GM21447 (cell line): Measurements from ENCODE around the gene CYB561D2.
"Not testable (repeated sequence)": the region's sequence is repeated elsewhere in the genome, so short reads cannot be mapped to it uniquely, and the experiment has no call there.

Source experiments
- ATAC-seq: cut with Tn5 transposase; IDR thresholded peaks from one replicate; pipeline ENCODE4 v1.9.1; 2021; ENCODE audit not compliant: unreplicated experiment

Gene CYB561D2

GRCh38 chr3:50350527-50351322 lies at the start of gene CYB561D2, which contains the start of gene NPRL2:
Gene CYB561D2, plus strand, starts transcription at chr3:50350862. Its CDS starts 572 bp downstream, at chr3:50351434.
Gene NPRL2, minus strand, starts transcription at chr3:50350775. Its CDS starts 123 bp downstream, at chr3:50350652.
- peak; percentile 80 for ATAC-seq

GRCh38 chr3:50302095-50303012 lies 48.3 kb upstream of the CYB561D2 start:
- ATAC-seq: no peak

- no peak for ATAC-seq
These were observed 47.4 kb upstream of the CYB561D2 start, which contains the start of gene HYAL1 for GRCh38 chr3:50303013-50303815. Gene HYAL1, minus strand, starts transcription at chr3:50303574. Its CDS starts 618 bp downstream, at chr3:50302956.

- no peak for ATAC-seq
These were observed 46.1 kb upstream of the CYB561D2 start for GRCh38 chr3:50304601-50305000.

- not testable (repeated sequence) for ATAC-seq
These were observed 38.6 kb upstream of the CYB561D2 start for GRCh38 chr3:50312041-50312440.

- no peak for ATAC-seq
These were observed 36.3 kb upstream of the CYB561D2 start for GRCh38 chr3:50314342-50314741.

- no peak for ATAC-seq
These were observed 35.8 kb upstream of the CYB561D2 start for GRCh38 chr3:50314816-50315215.

GRCh38 chr3:50316657-50317242 lies 33.9 kb upstream of the CYB561D2 start:
- no peak for ATAC-seq

- ATAC-seq: no peak
These were observed 33.4 kb upstream of the CYB561D2 start for GRCh38 chr3:50317300-50317699.

GRCh38 chr3:50318163-50318562 lies 32.5 kb upstream of the CYB561D2 start:
- ATAC-seq: no peak

- no peak for ATAC-seq
These were observed 32.0 kb upstream of the CYB561D2 start for GRCh38 chr3:50318615-50319014.

- no peak for ATAC-seq
These were observed 31.3 kb upstream of the CYB561D2 start for GRCh38 chr3:50319181-50319893.

- ATAC-seq: no peak
These were observed 30.6 kb upstream of the CYB561D2 start for GRCh38 chr3:50319894-50320625.

GRCh38 chr3:50320853-50321335 lies 29.8 kb upstream of the CYB561D2 start:
- ATAC-seq: peak; percentile 55

GRCh38 chr3:50321336-50322114 lies 29.1 kb upstream of the CYB561D2 start:
- peak; percentile 81 for ATAC-seq

- no peak for ATAC-seq
These were observed 28.6 kb upstream of the CYB561D2 start for GRCh38 chr3:50322115-50322385.

GRCh38 chr3:50322386-50323091 lies 28.1 kb upstream of the CYB561D2 start, which contains the start of gene HYAL2:
Gene HYAL2, minus strand, starts transcription at chr3:50322745. Its CDS starts 2,256 bp downstream, at chr3:50320489.
- no peak for ATAC-seq
